Natural killer cell (primary cell): ENCODE data around the gene GALNTL6. TPM values are rescaled to one million over a fixed set of nuclear protein-coding genes. Genes with fewer than 3 reads are reported as not detected.

ENCODE experiments used
- ATAC-seq, 3 donors: fragments of 150-1000 bp in 2 of 3; fragments of 200-7000 bp in 1 of 3; cut with Tn5 transposase; 1 replicate in 1 of 3; 2 replicates in 2 of 3; pipeline ENCODE4 v1.10.0; 2021; ENCODE audit warnings: mild to moderate bottlenecking in 2 of 3, moderate library complexity in 2 of 3
- DNase-seq, 2 donors: peaks; one replicate each; pipeline versions ENCODE4 v3.0.0 to v3.0.0-alpha.2; 2013 to 2021; ENCODE audit warnings: mixed read lengths in 1 of 2
- H3K27ac ChIP-seq: one replicate; pipeline ENCODE4 v1.5.1; 2013; ENCODE audit warnings: mild to moderate bottlenecking, low read length
- H3K27me3 ChIP-seq: one replicate; pipeline ENCODE4 v1.6.1; 2013; ENCODE audit warnings: low read length; ENCODE audit not compliant: control insufficient read depth, insufficient read depth
- H3K36me3 ChIP-seq: one replicate; pipeline ENCODE4 v1.6.1; 2013; ENCODE audit warnings: low read length; ENCODE audit not compliant: control insufficient read depth, insufficient read depth
- H3K4me1 ChIP-seq: one replicate; pipeline ENCODE4 v1.6.1; 2013; ENCODE audit warnings: low read length; ENCODE audit not compliant: control insufficient read depth, insufficient read depth
- H3K4me3 ChIP-seq: one replicate; pipeline ENCODE4 v1.5.1; 2013; ENCODE audit warnings: low read length
- H3K9me3 ChIP-seq: one replicate; pipeline ENCODE4 v1.6.1; 2013; ENCODE audit warnings: low read length; ENCODE audit not compliant: control insufficient read depth, insufficient read depth
- H3K27ac Mint-ChIP-seq, 2 donors: one replicate each; pipeline ENCODE4 v1.8.0; 2022; ENCODE audit warnings: mild to moderate bottlenecking in 2 of 2, mixed read lengths in 2 of 2, moderate library complexity in 1 of 2
- H3K27me3 Mint-ChIP-seq, 2 donors: one replicate each; pipeline ENCODE4 v1.8.0; 2022; ENCODE audit warnings: low read depth in 2 of 2, mixed read lengths in 2 of 2
- H3K36me3 Mint-ChIP-seq: one replicate; pipeline ENCODE4 v1.8.0; 2022; ENCODE audit warnings: mixed read lengths
- H3K4me1 Mint-ChIP-seq, 2 donors: one replicate each; pipeline ENCODE4 v1.8.0; 2022; ENCODE audit warnings: mixed read lengths in 2 of 2
- H3K4me3 Mint-ChIP-seq: one replicate; pipeline ENCODE4 v1.8.0; 2022; ENCODE audit warnings: mild to moderate bottlenecking, moderate library complexity, mixed read lengths
- H3K9me3 Mint-ChIP-seq, 2 donors: one replicate each; pipeline ENCODE4 v1.8.0; 2022; ENCODE audit warnings: mixed read lengths in 2 of 2
- WGBS: methylation state at CpG from one replicate; pipeline ENCODE4 v1.1.7; 2013; ENCODE audit warnings: missing lambda C conversion rate; ENCODE audit not compliant: insufficient coverage; 5-methylcytosine and 5-hydroxymethylcytosine counted together
- intact Hi-C: fragments of 100-400 bp; cut with micrococcal nuclease; formaldehyde crosslinking; loops from one replicate; pipeline ENCODE4 v1.14.2; 2022
- total RNA-seq, 4 donors: library from RNA; stranded (reverse); fragments of 120-200 nt in 1 of 4; gene quantifications; one replicate each; pipeline versions ENCODE4 v1.2.3 to v1.2.4, GENCODE V29; 2013 to 2022
- TF ChIP-seq, protein P1 (sequence below): fragments of 200-600 bp; IDR thresholded peaks from one replicate; pipeline ENCODE4 v1.8.0; 2022; ENCODE audit warnings: antibody characterized with exemption

GALNTL6 gene
- total RNA-seq, 3 donors from 2014 or later (not counting 1 experiment from before 2014, with no cell fraction given): not detected

- Histone ChIP-seq H3K4me3 (no peak overlapping the region), H3K36me3 (no peaks in the 10 kb centered on the region), H3K27ac (no peak overlapping the region), H3K4me1 (no peaks in the 10 kb centered on the region), H3K9me3 (peaks cover 2% of the 10 kb centered on the region), H3K27me3 (no peaks in the 10 kb centered on the region)
- TF ChIP-seq, protein P1, sequence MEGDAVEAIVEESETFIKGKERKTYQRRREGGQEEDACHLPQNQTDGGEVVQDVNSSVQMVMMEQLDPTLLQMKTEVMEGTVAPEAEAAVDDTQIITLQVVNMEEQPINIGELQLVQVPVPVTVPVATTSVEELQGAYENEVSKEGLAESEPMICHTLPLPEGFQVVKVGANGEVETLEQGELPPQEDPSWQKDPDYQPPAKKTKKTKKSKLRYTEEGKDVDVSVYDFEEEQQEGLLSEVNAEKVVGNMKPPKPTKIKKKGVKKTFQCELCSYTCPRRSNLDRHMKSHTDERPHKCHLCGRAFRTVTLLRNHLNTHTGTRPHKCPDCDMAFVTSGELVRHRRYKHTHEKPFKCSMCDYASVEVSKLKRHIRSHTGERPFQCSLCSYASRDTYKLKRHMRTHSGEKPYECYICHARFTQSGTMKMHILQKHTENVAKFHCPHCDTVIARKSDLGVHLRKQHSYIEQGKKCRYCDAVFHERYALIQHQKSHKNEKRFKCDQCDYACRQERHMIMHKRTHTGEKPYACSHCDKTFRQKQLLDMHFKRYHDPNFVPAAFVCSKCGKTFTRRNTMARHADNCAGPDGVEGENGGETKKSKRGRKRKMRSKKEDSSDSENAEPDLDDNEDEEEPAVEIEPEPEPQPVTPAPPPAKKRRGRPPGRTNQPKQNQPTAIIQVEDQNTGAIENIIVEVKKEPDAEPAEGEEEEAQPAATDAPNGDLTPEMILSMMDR: no peak
- intact Hi-C loops: no loop called here
- Mint-ChIP-seq H3K9me3 (peaks cover 5 to 6% of the 10 kb centered on the region in 2 donors), H3K27ac (no peak overlapping the region), H3K4me3 (no peak overlapping the region), H3K4me1 (no peaks in the 10 kb centered on the region), H3K36me3 (no peaks in the 10 kb centered on the region), H3K27me3 (peaks cover 11 to 16% of the 10 kb centered on the region in 2 donors)
- ATAC-seq: no peak
- no CpG with 5 or more reads among the region's 1 CpG for WGBS
- no peak for DNase-seq
These were observed 3.8 kb downstream of the GALNTL6 start for GRCh38 chr4:171817026-171817425.

GRCh38 chr4:171834640-171835039 lies 21.4 kb downstream of the GALNTL6 start:
- intact Hi-C loops: no loop called here
- H3K4me3 Mint-ChIP-seq: no peak overlapping the region
- ATAC-seq: no peak

DNA sequence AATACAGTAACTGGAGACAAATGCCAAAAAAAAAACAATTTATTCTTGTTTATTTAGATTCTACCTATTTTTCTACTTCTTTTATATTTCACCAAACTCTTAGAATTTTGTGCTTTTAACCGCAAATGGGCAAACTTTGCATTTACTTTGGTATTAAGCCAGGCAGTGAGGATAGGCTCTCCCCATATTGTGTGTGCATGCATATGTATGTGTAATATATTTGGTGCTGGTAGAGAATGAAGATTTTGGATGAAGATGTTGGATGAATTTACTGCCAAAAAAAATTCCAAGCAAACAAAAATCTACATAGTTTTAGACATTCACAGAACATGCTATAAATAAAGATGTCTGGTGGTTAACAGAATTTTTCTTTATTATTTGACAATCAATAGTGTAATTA lies 30.3 kb downstream of the GALNTL6 start:
- no peak for DNase-seq
- Mint-ChIP-seq H3K9me3 (peaks cover 9 to 10% of the 10 kb centered on the region in 2 donors), H3K4me3 (no peak overlapping the region), H3K4me1 (no peaks in the 10 kb centered on the region), H3K27me3 (no peaks in the 10 kb centered on the region), H3K36me3 (no peaks in the 10 kb centered on the region), H3K27ac (no peak overlapping the region)
- TF ChIP-seq, protein P1: no peak
- H3K36me3 ChIP-seq: no peaks in the 10 kb centered on the region
- no peak overlapping the region for H3K4me3 ChIP-seq
- no peaks in the 10 kb centered on the region for H3K4me1 ChIP-seq
- H3K27me3 ChIP-seq: no peaks in the 10 kb centered on the region
- H3K9me3 ChIP-seq: no peaks in the 10 kb centered on the region
- no peak for ATAC-seq
- H3K27ac ChIP-seq: no peak overlapping the region
- intact Hi-C loops: no loop called here
- WGBS: 75% methylated on average over 1 of the region's 1 CpG

More at GRCh38 chr4:171834640-171835039, 21.4 kb downstream of the GALNTL6 start:
- Mint-ChIP-seq H3K27me3 (no peaks in the 10 kb centered on the region), H3K9me3 (peaks cover 14% of the 10 kb centered on the region in 2 donors), H3K4me1 (no peaks in the 10 kb centered on the region), H3K36me3 (no peaks in the 10 kb centered on the region), H3K27ac (no peak overlapping the region)
- DNase-seq: no peak
- no peaks in the 10 kb centered on the region for H3K36me3 ChIP-seq
- H3K4me3 ChIP-seq: no peak overlapping the region
- H3K27ac ChIP-seq: no peak overlapping the region
- H3K9me3 ChIP-seq: no peaks in the 10 kb centered on the region
- TF ChIP-seq, protein P1: no peak
- 28% methylated on average over 3 of the region's 3 CpGs for WGBS
- no peaks in the 10 kb centered on the region for H3K4me1 ChIP-seq
- H3K27me3 ChIP-seq: no peaks in the 10 kb centered on the region

GRCh38 chr4:171846232-171846631 lies 33.0 kb downstream of the GALNTL6 start:
- WGBS: no CpG with 5 or more reads among the region's 2 CpGs

More at GRCh38 chr4:171846232-171846631, 33.0 kb downstream of the GALNTL6 start:
- TF ChIP-seq, protein P1: no peak
- Mint-ChIP-seq H3K4me3 (no peak overlapping the region), H3K9me3 (peaks cover 5 to 9% of the 10 kb centered on the region in 2 donors), H3K4me1 (no peaks in the 10 kb centered on the region), H3K27ac (no peak overlapping the region), H3K27me3 (no peaks in the 10 kb centered on the region), H3K36me3 (no peaks in the 10 kb centered on the region)
- no peak for DNase-seq
- Histone ChIP-seq H3K4me3 (no peak overlapping the region), H3K36me3 (no peaks in the 10 kb centered on the region), H3K27ac (no peak overlapping the region), H3K4me1 (no peaks in the 10 kb centered on the region), H3K27me3 (no peaks in the 10 kb centered on the region), H3K9me3 (no peaks in the 10 kb centered on the region)
- intact Hi-C loops: no loop called here
- no peak for ATAC-seq
